Coronary artery (tissue), 2 donors: ENCODE measurements around the gene PCDH9.

Source experiments
- DNase-seq: peaks from one replicate; pipeline ENCODE4 v3.0.0-alpha.2; 2017; ENCODE audit warnings: low spot score
- H3K27ac ChIP-seq, 2 donors: fragments of 200-600 bp; sonication (generic); one replicate each; pipeline ENCODE4 v1.5.1; 2016 to 2019
- H3K4me3 ChIP-seq: fragments of 200-600 bp; sonication (generic); 2 replicates; pipeline ENCODE4 v1.5.1; 2016; ENCODE audit warnings: mild to moderate bottlenecking, moderate library complexity
- TF ChIP-seq, protein P1 (sequence below): fragments of 200-600 bp; sonication (generic); IDR thresholded peaks from one replicate; pipeline ENCODE4 v1.5.1; 2019; ENCODE audit warnings: antibody characterized with exemption

The PCDH9 gene

GRCh38 chr13:67148161-67148571 lies 82.0 kb downstream of the PCDH9 start:
- TF ChIP-seq, protein P1, sequence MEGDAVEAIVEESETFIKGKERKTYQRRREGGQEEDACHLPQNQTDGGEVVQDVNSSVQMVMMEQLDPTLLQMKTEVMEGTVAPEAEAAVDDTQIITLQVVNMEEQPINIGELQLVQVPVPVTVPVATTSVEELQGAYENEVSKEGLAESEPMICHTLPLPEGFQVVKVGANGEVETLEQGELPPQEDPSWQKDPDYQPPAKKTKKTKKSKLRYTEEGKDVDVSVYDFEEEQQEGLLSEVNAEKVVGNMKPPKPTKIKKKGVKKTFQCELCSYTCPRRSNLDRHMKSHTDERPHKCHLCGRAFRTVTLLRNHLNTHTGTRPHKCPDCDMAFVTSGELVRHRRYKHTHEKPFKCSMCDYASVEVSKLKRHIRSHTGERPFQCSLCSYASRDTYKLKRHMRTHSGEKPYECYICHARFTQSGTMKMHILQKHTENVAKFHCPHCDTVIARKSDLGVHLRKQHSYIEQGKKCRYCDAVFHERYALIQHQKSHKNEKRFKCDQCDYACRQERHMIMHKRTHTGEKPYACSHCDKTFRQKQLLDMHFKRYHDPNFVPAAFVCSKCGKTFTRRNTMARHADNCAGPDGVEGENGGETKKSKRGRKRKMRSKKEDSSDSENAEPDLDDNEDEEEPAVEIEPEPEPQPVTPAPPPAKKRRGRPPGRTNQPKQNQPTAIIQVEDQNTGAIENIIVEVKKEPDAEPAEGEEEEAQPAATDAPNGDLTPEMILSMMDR: no peak
- Histone ChIP-seq H3K4me3 (no peak overlapping the region), H3K27ac (no peak overlapping the region)
- no peak for DNase-seq

- DNase-seq: no peak
- TF ChIP-seq, protein P1: no peak
- H3K27ac ChIP-seq: no peak overlapping the region
- H3K4me3 ChIP-seq: peak overlapping the region; percentile 40
Measured at GRCh38 chr13:67147342-67148133, 82.6 kb downstream of the PCDH9 start.

- no peak for DNase-seq
- H3K4me3 ChIP-seq: peak overlapping the region; percentile 40
- no peak overlapping the region for H3K27ac ChIP-seq
- TF ChIP-seq, protein P1: no peak
Measured at GRCh38 chr13:67146523-67147130, 83.5 kb downstream of the PCDH9 start.

DNA sequence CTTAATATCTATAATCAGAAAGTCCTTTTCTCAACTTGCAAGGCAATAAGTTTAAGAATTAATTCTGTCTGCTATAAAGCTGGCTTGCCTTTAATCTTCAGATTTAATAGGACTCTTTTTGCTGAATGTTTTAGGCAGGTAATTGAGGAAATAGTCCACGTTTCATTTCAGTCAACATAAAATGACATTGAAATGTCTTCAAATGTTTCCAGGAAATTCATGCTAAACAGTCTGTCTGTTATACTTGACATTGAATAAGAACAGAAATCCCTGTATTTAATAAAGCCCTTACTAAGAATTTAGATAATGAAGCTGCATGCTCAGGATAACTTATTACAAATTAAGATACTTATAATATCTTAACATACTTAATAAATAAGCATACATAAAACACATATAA lies 84.2 kb downstream of the PCDH9 start:
- TF ChIP-seq, protein P1: no peak
- DNase-seq: no peak
- Histone ChIP-seq H3K4me3 (no peak overlapping the region), H3K27ac (no peak overlapping the region)

GRCh38 chr13:67143544-67144115 lies 86.5 kb downstream of the PCDH9 start:
- Histone ChIP-seq H3K27ac (no peak overlapping the region), H3K4me3 (no peak overlapping the region)
- TF ChIP-seq, protein P1: no peak
- no peak for DNase-seq

- TF ChIP-seq, protein P1: no peak
- no peak for DNase-seq
- Histone ChIP-seq H3K4me3 (no peak overlapping the region), H3K27ac (no peak overlapping the region)
Measured at GRCh38 chr13:67140006-67140405, 90.1 kb downstream of the PCDH9 start.
